Nucleus accumbens (tissue), 56 donors: ENCODE results near the gene DHX57.
A peak's percentile ranks its signal among the peaks of the same experiment; 100 is the strongest.

Experiments used
- DNase-seq, 56 donors: peaks; one replicate each; lab custom pipeline; 2025; lab: John Stamatoyannopoulos, UW

DHX57 gene

GRCh38 chr2:38875576-38876367, at the start of gene DHX57, which contains the start of gene MORN2:
TSS of gene DHX57 (minus strand) at chr2:38875934. CDS start at chr2:38868405, 7,529 bp downstream.
TSS of gene MORN2 (plus strand) at chr2:38875976.
- peak; percentile 21 to 94 (median 77) for DNase-seq

GRCh38 chr2:38922902-38923301, 47.2 kb upstream of the DHX57 start:
- peak in 2 of 56 donors; percentile 0 to 4 for DNase-seq

GRCh38 chr2:38922389-38922788, 46.7 kb upstream of the DHX57 start:
- DNase-seq = no peak

- no peak for DNase-seq
Observed at GRCh38 chr2:38912619-38913018, 36.9 kb upstream of the DHX57 start.

- DNase-seq = no peak
Observed at GRCh38 chr2:38911191-38911590, 35.5 kb upstream of the DHX57 start.

GRCh38 chr2:38909872-38910271, 34.1 kb upstream of the DHX57 start:
- no peak for DNase-seq

GRCh38 chr2:38907743-38908562, 32.2 kb upstream of the DHX57 start:
- no peak for DNase-seq

GRCh38 chr2:38907242-38907641, 31.5 kb upstream of the DHX57 start:
- no peak for DNase-seq

GRCh38 chr2:38905251-38905650, 29.5 kb upstream of the DHX57 start:
- no peak for DNase-seq

GRCh38 chr2:38900726-38901125, 25.0 kb upstream of the DHX57 start:
- no peak for DNase-seq

GRCh38 chr2:38898256-38898655, 22.5 kb upstream of the DHX57 start:
- no peak for DNase-seq

- no peak for DNase-seq
Observed at GRCh38 chr2:38892819-38893218, 17.1 kb upstream of the DHX57 start.

GRCh38 chr2:38889575-38889974, 13.8 kb upstream of the DHX57 start, which contains the start of gene ARHGEF33:
TSS of gene ARHGEF33 (plus strand) at chr2:38889875. CDS start at chr2:38919448, 29,573 bp downstream.
- DNase-seq = no peak

- no peak for DNase-seq
Observed at GRCh38 chr2:38889045-38889444, 13.3 kb upstream of the DHX57 start.

GRCh38 chr2:38887902-38888554, 12.3 kb upstream of the DHX57 start:
- no peak for DNase-seq

- no peak for DNase-seq
Observed at GRCh38 chr2:38887347-38887746, 11.6 kb upstream of the DHX57 start.

GRCh38 chr2:38886063-38886462, 10.3 kb upstream of the DHX57 start:
- no peak for DNase-seq

GRCh38 chr2:38876407-38876806, 673 bp upstream of the DHX57 start:
- no peak for DNase-seq

GRCh38 chr2:38875227-38875575, 533 bp downstream of the DHX57 start:
- DNase-seq = peak in 1 of 56 donors; percentile 21

GRCh38 chr2:38873763-38874162, 2.0 kb downstream of the DHX57 start:
- DNase-seq = no peak

- no peak for DNase-seq
Observed at GRCh38 chr2:38871432-38871831, 4.3 kb downstream of the DHX57 start.
